HCT116 (cell line): ENCODE data around the gene TMEM254. TPM values are rescaled to one million over a fixed set of nuclear protein-coding genes. Genes with fewer than 3 reads are reported as not detected.

Source experiments
- ATAC-seq: fragments of 200-7000 bp; cut with Tn5 transposase; 2 replicates; pipeline ENCODE4 v1.9.1; 2020; ENCODE audit warnings: mild to moderate bottlenecking, moderate library complexity
- BruUV-seq: library from RNA; stranded (reverse); fragments of 400-500 nt; replicated peaks from 2 replicates; lab custom pipeline; 2021; lab: Mats Ljungman, UMichigan
- CTCF ChIA-PET: fragments of 300-600 bp; sonication (Branson Sonifier 250); formaldehyde crosslinking; loops from one replicate; lab custom pipeline; 2021; ENCODE audit warnings: antibody characterized with exemption; lab: Charles Lee
- POLR2A ChIA-PET: fragments of 300-600, 350-600 bp; sonication (Branson Sonifier 250); formaldehyde crosslinking; loops from one replicate; lab custom pipeline; 2021; ENCODE audit warnings: antibody characterized with exemption; lab: Charles Lee
- RAD21 ChIA-PET, 2 experiments: fragments of 300-600 bp; sonication (Branson Sonifier 250); formaldehyde crosslinking; loops; one replicate each; lab custom pipeline; 2023; ENCODE audit warnings: low total read pairs in 2 of 2; ENCODE audit not compliant: uncharacterized antibody in 2 of 2, unreplicated experiment in 2 of 2, low non-redundant PET in 1 of 2; lab: Charles Lee
- DNase-seq: peaks from one replicate; pipeline ENCODE4 v3.0.0-alpha.2; 2010; ENCODE audit warnings: low read depth, low spot score
- H2AFZ ChIP-seq: fragments of 200-600 bp; shearing (Covaris generic), sonication (generic); 2 replicates; pipeline ENCODE4 v1.6.1; 2017; ENCODE audit warnings: low read depth, mixed run types, mixed read lengths, antibody characterized with exemption, low read length; ENCODE audit not compliant: poor library complexity, severe bottlenecking
- H3K27ac ChIP-seq: 2 replicates; pipeline ENCODE4 v1.5.1; 2012; ENCODE audit warnings: low read depth, low read length
- H3K27me3 ChIP-seq: fragments of 200-600 bp; sonication (generic); 2 replicates; pipeline ENCODE4 v1.6.1; 2016; ENCODE audit warnings: mixed run types, low read length, mixed read lengths; ENCODE audit not compliant: insufficient read depth
- H3K36me3 ChIP-seq, 2 experiments: fragments of 200-500 bp in 1 of 2; fragments of 200-600 bp in 1 of 2; sonication (Bioruptor generic) in 1 of 2; sonication (generic) in 1 of 2; 2 replicates each; pipeline versions ENCODE4 v1.5.1 to v1.6.1; 2014 to 2016; ENCODE audit warnings: low read length in 2 of 2, inconsistent platforms in 1 of 2, mixed read lengths in 1 of 2, mixed run types in 1 of 2; ENCODE audit not compliant: insufficient read depth in 2 of 2, control insufficient read depth in 1 of 2
- H3K4me1 ChIP-seq, 2 experiments: fragments of 200-600 bp in 1 of 2; sonication (generic) in 1 of 2; 2 replicates each; pipeline versions ENCODE4 v1.5.1 to v1.6.1; 2012 to 2017; ENCODE audit warnings: low read length in 2 of 2, inconsistent platforms in 1 of 2, mild to moderate bottlenecking in 1 of 2, mixed read lengths in 1 of 2, mixed run types in 1 of 2, moderate library complexity in 1 of 2; ENCODE audit not compliant: insufficient read depth in 2 of 2, control insufficient read depth in 1 of 2
- H3K4me2 ChIP-seq: fragments of 200-600 bp; sonication (generic); 2 replicates; pipeline ENCODE4 v1.6.1; 2017; ENCODE audit warnings: mixed run types, low read length, mixed read lengths
- H3K4me3 ChIP-seq, 2 experiments: fragments of 200-600 bp in 1 of 2; sonication (generic) in 1 of 2; replicated peaks in 1 of 2; 2 replicates each; pipeline ENCODE4 v1.5.1; 2011 to 2016; ENCODE audit warnings: low read length in 2 of 2, control low read depth in 1 of 2, low read depth in 1 of 2, mild to moderate bottlenecking in 1 of 2, mixed read lengths in 1 of 2, mixed run types in 1 of 2
- H3K79me2 ChIP-seq: fragments of 200-600 bp; sonication (generic); 2 replicates; pipeline ENCODE4 v1.6.1; 2017; ENCODE audit warnings: mild to moderate bottlenecking, mixed run types, low read length, moderate library complexity, mixed read lengths; ENCODE audit not compliant: insufficient read depth
- H3K9ac ChIP-seq: fragments of 200-600 bp; sonication (generic); 2 replicates; pipeline ENCODE4 v1.6.1; 2016; ENCODE audit warnings: low read length, mixed read lengths
- H3K9me2 ChIP-seq: fragments of 200-600 bp; sonication (generic), shearing (Covaris generic); 2 replicates; pipeline ENCODE4 v1.6.1; 2017; ENCODE audit warnings: mixed run types, mild to moderate bottlenecking, moderate library complexity; ENCODE audit not compliant: insufficient read depth
- H3K9me3 ChIP-seq, 2 experiments: fragments of 200-500 bp in 1 of 2; fragments of 200-600 bp in 1 of 2; sonication (Bioruptor generic) in 1 of 2; sonication (generic) in 1 of 2; 2 replicates each; pipeline ENCODE4 v1.6.1; 2014 to 2017; ENCODE audit warnings: low read length in 2 of 2, mixed read lengths in 2 of 2, inconsistent platforms in 1 of 2, low read depth in 1 of 2, mild to moderate bottlenecking in 1 of 2, mixed run types in 1 of 2, moderate library complexity in 1 of 2; ENCODE audit not compliant: control insufficient read depth in 1 of 2, insufficient read depth in 1 of 2
- H4K20me1 ChIP-seq: fragments of 200-600 bp; sonication (generic), shearing (Covaris generic); 2 replicates; pipeline ENCODE4 v1.6.1; 2017; ENCODE audit warnings: mixed run types, mild to moderate bottlenecking, moderate library complexity; ENCODE audit not compliant: insufficient read depth
- CEBPB ChIP-seq: IDR thresholded peaks from 2 replicates; pipeline ENCODE4 v1.6.1; 2012; ENCODE audit warnings: low read depth
- EGR1 ChIP-seq: IDR thresholded peaks from 2 replicates; pipeline ENCODE4 v1.6.1; 2012; ENCODE audit warnings: low read depth
- EZH2 ChIP-seq: fragments of 200-600 bp; sonication (generic); IDR thresholded peaks from 2 replicates; pipeline ENCODE4 v1.6.1; 2017; ENCODE audit warnings: antibody characterized with exemption, mixed run types
- FOSL1 ChIP-seq: IDR thresholded peaks from 2 replicates; pipeline ENCODE4 v1.6.1; 2012; ENCODE audit warnings: low read depth
- JUND ChIP-seq: IDR thresholded peaks from 2 replicates; pipeline ENCODE4 v1.6.1; 2012
- POLR2A ChIP-seq: IDR thresholded peaks from 2 replicates; pipeline ENCODE4 v1.7.0; 2011; ENCODE audit warnings: borderline replicate concordance; ENCODE audit not compliant: insufficient read depth, insufficient read length; ENCODE audit errors: extremely low read depth
- POLR2AphosphoS5 ChIP-seq: IDR thresholded peaks from 2 replicates; pipeline ENCODE4 v1.6.1; 2011; ENCODE audit warnings: mild to moderate bottlenecking, low read depth, low read length, moderate library complexity
- RAD21 ChIP-seq: IDR thresholded peaks from 2 replicates; pipeline ENCODE4 v1.6.1; 2012; ENCODE audit warnings: low read depth, mild to moderate bottlenecking
- SP1 ChIP-seq: IDR thresholded peaks from 2 replicates; pipeline ENCODE4 v1.6.1; 2012; ENCODE audit warnings: low read depth
- TCF7L2 ChIP-seq: IDR thresholded peaks from 2 replicates; pipeline ENCODE4 v1.7.0; 2011; ENCODE audit warnings: borderline replicate concordance, inconsistent platforms; ENCODE audit not compliant: insufficient read depth, insufficient read length; ENCODE audit errors: extremely low read depth
- YY1 ChIP-seq: IDR thresholded peaks from 2 replicates; pipeline ENCODE4 v1.6.1; 2011; ENCODE audit warnings: low read length, low read depth, moderate library complexity, mild to moderate bottlenecking; ENCODE audit not compliant: insufficient replicate concordance; ENCODE audit errors: extremely low read depth
- ZFX ChIP-seq: fragments of 450-650 bp; IDR thresholded peaks from 2 replicates; pipeline ENCODE4 v1.6.1; 2017
- intact Hi-C: fragments of 100-400 bp; cut with micrococcal nuclease; formaldehyde crosslinking; loops from 2 replicates; pipeline ENCODE4 v1.10.0; 2022
- total RNA-seq: library from RNA; stranded (reverse); gene quantifications from one replicate; pipeline ENCODE4 v1.2.1, GENCODE V29; 2021; ENCODE audit not compliant: unreplicated experiment
- TF ChIP-seq, protein P1 (sequence below): IDR thresholded peaks from 2 replicates; pipeline ENCODE4 v1.6.1; 2012
- TF ChIP-seq, protein P2 (sequence below): IDR thresholded peaks from 2 replicates; pipeline ENCODE4 v1.6.1; 2012
- TF ChIP-seq, protein P3 (sequence below): IDR thresholded peaks from 2 replicates; pipeline ENCODE4 v1.6.1; 2011; ENCODE audit warnings: mild to moderate bottlenecking, low read length, moderate library complexity; ENCODE audit not compliant: insufficient replicate concordance; ENCODE audit errors: extremely low read depth
- TF ChIP-seq, protein P4 (sequence below): IDR thresholded peaks from 2 replicates; pipeline ENCODE4 v1.6.1; 2012; ENCODE audit warnings: low read depth

TMEM254 gene
- total RNA-seq, 1 experiment from 2014 or later = 12.1 TPM

DNA sequence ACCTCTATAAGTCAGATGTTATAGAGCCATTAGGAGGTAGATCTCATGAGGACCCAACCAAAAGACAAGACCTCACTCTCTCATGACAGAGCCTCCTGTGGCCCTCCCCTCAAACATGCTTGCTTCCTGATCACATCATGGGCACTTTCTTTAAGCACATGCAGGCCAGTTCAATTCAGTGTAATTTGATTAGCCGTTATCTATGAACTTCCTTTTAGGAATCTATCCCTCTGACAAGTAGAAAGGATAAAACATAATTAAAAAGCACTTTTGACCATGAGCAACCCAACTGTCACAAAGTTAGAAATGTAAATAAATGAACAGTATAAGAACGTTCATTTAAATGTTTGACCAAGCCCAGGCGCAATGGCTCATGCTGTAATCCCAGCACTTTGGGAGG lies 27.7 kb upstream of the TMEM254 start:
- no peaks in the 10 kb centered on the region for H3K36me3 ChIP-seq
- no peaks in the 10 kb centered on the region for H3K4me1 ChIP-seq
- ATAC-seq = no peak
- ChIA-PET CTCF (no interaction called here), RAD21 (no interaction called here), POLR2A (no interaction called here)
- H3K27ac ChIP-seq = no peak overlapping the region
- H4K20me1 ChIP-seq = no peaks in the 10 kb centered on the region
- no peak for TF ChIP-seq JUND
- no peaks in the 10 kb centered on the region; the same call in 1 of the 2 replicates for H3K27me3 ChIP-seq
- no peak overlapping the region for H3K4me2 ChIP-seq
- H3K9me3 ChIP-seq = no peaks in the 10 kb centered on the region
- H2AFZ ChIP-seq = no peak overlapping the region
- no peak for DNase-seq
- H3K9ac ChIP-seq = no peak overlapping the region
- intact Hi-C loops = loop anchor here (10.0 kb wide), 2 partner anchors 174 to 204 kb away; no protein-coding TSS in a partner anchor
- no peaks in the 10 kb centered on the region for H3K9me2 ChIP-seq
- BruUV-seq = no TSS peak
- H3K79me2 ChIP-seq = no peaks in the 10 kb centered on the region
- H3K4me3 ChIP-seq = no peak overlapping the region

DNA sequence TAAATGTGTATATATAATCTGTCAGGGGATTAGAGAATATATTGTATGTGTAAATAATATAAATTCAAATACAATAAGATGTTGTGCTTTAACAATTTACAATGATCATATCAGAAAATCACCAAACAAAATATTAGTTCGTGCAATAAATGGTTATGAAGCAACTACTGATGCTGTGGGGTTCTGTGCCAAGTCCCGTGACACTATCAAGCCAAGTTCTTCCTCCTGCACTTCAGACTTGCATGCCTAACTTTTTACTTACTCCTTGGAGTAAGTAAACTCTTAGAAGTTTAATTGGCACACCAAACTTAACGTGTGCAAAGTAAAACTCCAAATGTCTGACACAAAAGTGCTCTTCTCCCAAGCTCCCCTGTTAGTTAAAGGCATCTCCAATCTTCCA lies 26.5 kb upstream of the TMEM254 start:
- Histone ChIP-seq H3K79me2 (no peaks in the 10 kb centered on the region), H3K27me3 (no peaks in the 10 kb centered on the region; the same call in 1 of the 2 replicates), H3K4me1 (no peaks in the 10 kb centered on the region), H3K4me3 (no peak overlapping the region), H3K9me2 (no peaks in the 10 kb centered on the region), H3K36me3 (no peaks in the 10 kb centered on the region), H3K27ac (no peak overlapping the region), H3K9ac (no peak overlapping the region), H2AFZ (no peak overlapping the region), H3K4me2 (no peak overlapping the region), H4K20me1 (no peaks in the 10 kb centered on the region), H3K9me3 (no peaks in the 10 kb centered on the region)
- no TSS peak for BruUV-seq
- ChIA-PET RAD21 (no interaction called here), CTCF (no interaction called here), POLR2A (no interaction called here)
- no peak for ATAC-seq
- DNase-seq = no peak
- intact Hi-C loops = loop anchor here (10.0 kb wide), 2 partner anchors 173 to 203 kb away; no protein-coding TSS in a partner anchor
- TF ChIP-seq SP1 = no peak
- TF ChIP-seq FOSL1 = no peak
- TF ChIP-seq TCF7L2 = no peak
- TF ChIP-seq ZFX = no peak
- no peak for TF ChIP-seq RAD21
- TF ChIP-seq, protein P1, sequence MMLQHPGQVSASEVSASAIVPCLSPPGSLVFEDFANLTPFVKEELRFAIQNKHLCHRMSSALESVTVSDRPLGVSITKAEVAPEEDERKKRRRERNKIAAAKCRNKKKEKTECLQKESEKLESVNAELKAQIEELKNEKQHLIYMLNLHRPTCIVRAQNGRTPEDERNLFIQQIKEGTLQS = no peak
- TF ChIP-seq YY1 = no peak
- no peak for TF ChIP-seq EGR1
- no peak for TF ChIP-seq POLR2AphosphoS5
- TF ChIP-seq, protein P2, sequence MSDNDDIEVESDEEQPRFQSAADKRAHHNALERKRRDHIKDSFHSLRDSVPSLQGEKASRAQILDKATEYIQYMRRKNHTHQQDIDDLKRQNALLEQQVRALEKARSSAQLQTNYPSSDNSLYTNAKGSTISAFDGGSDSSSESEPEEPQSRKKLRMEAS = no peak
- no peak for TF ChIP-seq EZH2
- no peak for TF ChIP-seq CEBPB
- TF ChIP-seq, protein P3, sequence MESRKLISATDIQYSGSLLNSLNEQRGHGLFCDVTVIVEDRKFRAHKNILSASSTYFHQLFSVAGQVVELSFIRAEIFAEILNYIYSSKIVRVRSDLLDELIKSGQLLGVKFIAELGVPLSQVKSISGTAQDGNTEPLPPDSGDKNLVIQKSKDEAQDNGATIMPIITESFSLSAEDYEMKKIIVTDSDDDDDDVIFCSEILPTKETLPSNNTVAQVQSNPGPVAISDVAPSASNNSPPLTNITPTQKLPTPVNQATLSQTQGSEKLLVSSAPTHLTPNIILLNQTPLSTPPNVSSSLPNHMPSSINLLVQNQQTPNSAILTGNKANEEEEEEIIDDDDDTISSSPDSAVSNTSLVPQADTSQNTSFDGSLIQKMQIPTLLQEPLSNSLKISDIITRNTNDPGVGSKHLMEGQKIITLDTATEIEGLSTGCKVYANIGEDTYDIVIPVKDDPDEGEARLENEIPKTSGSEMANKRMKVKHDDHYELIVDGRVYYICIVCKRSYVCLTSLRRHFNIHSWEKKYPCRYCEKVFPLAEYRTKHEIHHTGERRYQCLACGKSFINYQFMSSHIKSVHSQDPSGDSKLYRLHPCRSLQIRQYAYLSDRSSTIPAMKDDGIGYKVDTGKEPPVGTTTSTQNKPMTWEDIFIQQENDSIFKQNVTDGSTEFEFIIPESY = no peak
- TF ChIP-seq JUND = no peak
- TF ChIP-seq, protein P4, sequence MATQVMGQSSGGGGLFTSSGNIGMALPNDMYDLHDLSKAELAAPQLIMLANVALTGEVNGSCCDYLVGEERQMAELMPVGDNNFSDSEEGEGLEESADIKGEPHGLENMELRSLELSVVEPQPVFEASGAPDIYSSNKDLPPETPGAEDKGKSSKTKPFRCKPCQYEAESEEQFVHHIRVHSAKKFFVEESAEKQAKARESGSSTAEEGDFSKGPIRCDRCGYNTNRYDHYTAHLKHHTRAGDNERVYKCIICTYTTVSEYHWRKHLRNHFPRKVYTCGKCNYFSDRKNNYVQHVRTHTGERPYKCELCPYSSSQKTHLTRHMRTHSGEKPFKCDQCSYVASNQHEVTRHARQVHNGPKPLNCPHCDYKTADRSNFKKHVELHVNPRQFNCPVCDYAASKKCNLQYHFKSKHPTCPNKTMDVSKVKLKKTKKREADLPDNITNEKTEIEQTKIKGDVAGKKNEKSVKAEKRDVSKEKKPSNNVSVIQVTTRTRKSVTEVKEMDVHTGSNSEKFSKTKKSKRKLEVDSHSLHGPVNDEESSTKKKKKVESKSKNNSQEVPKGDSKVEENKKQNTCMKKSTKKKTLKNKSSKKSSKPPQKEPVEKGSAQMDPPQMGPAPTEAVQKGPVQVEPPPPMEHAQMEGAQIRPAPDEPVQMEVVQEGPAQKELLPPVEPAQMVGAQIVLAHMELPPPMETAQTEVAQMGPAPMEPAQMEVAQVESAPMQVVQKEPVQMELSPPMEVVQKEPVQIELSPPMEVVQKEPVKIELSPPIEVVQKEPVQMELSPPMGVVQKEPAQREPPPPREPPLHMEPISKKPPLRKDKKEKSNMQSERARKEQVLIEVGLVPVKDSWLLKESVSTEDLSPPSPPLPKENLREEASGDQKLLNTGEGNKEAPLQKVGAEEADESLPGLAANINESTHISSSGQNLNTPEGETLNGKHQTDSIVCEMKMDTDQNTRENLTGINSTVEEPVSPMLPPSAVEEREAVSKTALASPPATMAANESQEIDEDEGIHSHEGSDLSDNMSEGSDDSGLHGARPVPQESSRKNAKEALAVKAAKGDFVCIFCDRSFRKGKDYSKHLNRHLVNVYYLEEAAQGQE = no peak
- TF ChIP-seq POLR2A = no peak
